Hematopoietic multipotent progenitor cell treated with erythropoietin and hydrocortisone succinate and interleukin-3 and kit ligand, for 6 days (in vitro differentiated cells): Measurements from ENCODE around the gene NPSR1.
"Not testable (repeated sequence)": the region's sequence is repeated elsewhere in the genome, so short reads cannot be mapped to it uniquely, and the experiment has no call there.

Experiments
- DNase-seq: peaks from one replicate; pipeline ENCODE4 v3.0.0-alpha.2; 2015

NPSR1 gene

GRCh38 chr7:34657632-34658268, at the start of gene NPSR1:
Gene NPSR1 (plus strand): TSS chr7:34658218. CDS start chr7:34658413, 195 bp downstream.
- no peak for DNase-seq

DNA sequence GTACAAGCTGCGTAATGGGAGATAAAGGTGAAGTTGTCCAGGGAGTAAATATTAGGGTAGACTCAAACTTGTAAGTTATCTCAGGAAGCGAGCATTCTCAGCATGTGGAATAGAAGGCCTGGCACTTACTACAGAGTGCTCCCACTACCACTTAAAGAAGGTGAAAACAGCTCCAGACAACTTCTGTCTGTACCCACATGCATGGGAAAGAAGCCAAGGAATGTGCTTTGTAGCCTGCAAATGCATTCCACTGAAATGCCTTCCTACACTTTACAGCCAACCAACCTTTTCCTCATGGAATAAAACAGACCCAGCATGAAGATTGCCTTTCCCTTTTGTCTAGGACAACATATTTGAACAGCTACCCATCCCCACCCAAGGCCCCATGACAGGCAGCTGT, 45.4 kb upstream of the NPSR1 start:
- no peak for DNase-seq

GRCh38 chr7:34620425-34620824, 37.6 kb upstream of the NPSR1 start:
- DNase-seq = no peak

- no peak for DNase-seq
Observed at GRCh38 chr7:34622182-34622581, 35.8 kb upstream of the NPSR1 start.

- no peak for DNase-seq
Observed at GRCh38 chr7:34622771-34623250, 35.2 kb upstream of the NPSR1 start.

GRCh38 chr7:34628618-34629017, 29.4 kb upstream of the NPSR1 start:
- DNase-seq = not testable (repeated sequence)

DNA sequence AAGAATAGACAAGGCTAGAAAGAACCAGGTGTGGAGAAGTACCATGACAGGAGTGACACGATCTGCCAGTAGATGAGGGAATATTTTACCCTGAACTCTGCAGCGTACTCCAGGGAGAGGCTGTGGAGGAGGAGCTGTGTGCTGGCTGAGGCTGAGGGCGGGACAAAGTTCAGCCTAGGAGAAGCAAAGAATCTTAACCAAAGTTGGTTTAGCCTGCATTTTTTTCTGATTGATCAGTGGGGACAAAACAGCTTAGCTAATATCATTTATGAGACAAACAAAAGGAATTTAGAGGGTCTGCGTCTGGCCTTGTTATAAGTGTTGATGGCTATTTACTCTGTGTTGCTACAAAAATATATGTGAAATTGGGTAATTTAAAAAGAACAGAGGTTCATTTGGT, 5.2 kb upstream of the NPSR1 start:
- DNase-seq = no peak

DNA sequence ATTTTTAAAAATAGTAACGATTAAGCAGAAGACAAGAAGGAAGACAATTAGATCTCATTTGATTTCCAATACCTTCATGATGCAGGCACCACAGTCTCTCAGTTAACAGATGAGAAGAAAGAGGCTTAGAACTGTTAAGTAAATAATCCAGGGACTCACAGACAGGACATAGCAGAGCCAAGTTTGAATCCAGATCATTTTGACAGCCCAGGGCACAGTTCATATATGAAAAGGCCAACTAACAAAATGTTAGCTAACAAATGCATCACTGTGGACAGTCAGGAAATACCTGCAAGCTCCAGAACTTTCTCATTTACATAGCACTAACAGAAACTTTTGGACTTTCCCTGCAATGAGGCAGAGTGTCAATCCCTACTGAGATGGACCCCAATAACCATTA, 4.2 kb upstream of the NPSR1 start:
- DNase-seq = no peak

DNA sequence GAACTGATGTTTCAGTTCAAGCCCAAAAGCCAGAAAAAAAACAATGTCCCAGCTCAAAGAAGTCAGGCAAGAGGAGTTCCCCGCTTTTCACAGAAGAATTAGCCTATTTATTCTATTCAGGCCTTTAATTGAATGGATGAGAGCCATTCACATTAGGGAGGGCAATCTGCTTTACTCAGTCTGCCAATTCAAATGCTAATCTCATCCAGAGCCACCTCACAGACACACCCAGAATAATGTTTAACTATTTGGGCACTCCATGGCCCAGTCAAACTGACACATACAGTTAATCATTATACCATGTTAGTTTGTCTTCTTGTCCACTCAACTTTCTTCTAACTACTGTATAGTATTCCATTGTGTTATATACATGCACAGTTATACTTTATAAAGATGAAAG, 2.6 kb upstream of the NPSR1 start:
- DNase-seq = no peak

DNA sequence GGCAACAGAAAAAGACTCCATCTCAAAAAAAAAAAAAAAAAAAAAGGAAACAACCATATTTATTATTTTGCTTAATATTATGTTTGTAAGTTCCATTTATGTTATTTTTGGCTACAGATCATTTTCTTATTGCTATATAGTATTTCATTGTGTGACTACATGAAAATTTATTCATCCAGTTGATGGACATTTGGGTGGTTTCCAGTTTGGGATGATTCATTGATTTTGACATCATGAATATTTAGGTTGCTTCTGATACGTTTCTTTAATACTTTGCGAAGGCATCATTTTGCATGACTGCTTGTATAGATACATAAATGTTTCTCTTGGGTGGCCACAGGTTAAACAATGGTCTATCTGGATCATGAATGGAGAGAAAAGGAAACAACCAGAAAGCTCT, 2.0 kb upstream of the NPSR1 start:
- no peak for DNase-seq

DNA sequence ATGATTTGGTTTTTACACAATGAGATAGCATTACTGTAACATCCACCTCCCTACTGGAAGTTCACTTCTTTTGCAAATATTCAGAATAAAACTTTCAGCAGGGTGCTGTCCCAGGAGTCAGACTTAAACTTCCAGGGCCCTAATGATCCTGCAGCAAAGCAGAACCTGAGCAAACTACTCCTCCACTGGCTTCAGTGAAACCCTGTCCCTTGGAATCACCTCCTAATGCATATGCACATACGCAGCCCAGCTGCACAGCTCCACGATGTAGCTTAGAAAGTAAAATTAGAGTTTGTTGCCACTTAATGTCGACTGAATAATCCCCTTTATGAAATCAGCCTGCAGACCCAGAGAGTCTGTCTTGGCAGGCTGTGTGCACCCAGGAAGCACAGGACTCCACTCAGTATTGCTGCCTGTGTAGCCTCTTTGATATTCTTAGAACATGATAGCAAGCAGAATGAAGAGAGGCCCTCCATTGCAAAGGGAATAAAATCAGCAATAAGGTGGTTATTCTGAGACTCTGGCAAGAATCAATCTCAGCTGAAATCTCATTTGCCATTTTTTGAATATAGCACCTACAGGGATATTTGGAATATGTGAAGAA, 1.6 kb downstream of the NPSR1 start:
- DNase-seq = no peak

GRCh38 chr7:34662058-34662708, 4.2 kb downstream of the NPSR1 start:
- no peak for DNase-seq

DNA sequence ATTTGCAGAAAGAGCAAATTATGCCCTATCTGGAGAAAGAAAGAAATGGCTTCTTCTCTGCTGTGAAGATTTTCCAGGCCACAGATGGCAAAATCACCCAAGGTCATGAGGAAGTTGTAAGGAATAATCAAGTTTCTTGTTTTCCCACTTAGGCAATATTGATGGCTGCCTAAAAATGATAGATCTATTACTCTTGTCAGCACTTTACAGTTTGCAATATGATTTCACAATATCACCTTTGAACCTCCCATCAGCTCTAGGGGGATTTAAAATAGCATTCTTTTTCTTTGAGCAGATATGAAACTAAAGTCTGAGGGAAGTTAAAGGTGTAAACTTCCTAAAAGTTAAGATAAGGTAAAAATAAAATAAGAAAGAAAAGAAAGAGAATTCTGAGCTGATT, 6.7 kb downstream of the NPSR1 start:
- no peak for DNase-seq

- DNase-seq = no peak
Observed at GRCh38 chr7:34672430-34672829, 14.4 kb downstream of the NPSR1 start.

DNA sequence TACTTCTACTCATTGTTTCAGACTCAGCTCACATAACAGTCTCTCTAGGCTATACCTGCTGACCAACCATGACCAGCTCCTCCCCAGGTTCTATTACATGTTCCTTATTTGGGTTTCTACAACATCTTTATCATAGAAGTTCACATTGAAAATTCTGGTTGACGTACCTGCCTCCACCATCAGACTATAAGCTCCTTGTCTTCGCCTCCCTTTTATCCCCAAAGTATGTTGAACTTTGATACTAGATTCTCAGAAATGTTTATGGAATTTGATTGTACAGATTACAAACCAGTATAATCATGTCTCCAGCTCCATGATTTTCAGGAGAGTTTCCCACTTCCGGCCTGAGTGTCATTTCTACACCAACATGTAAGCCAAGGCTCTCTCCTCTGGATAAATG, 15.0 kb downstream of the NPSR1 start:
- DNase-seq = no peak

DNA sequence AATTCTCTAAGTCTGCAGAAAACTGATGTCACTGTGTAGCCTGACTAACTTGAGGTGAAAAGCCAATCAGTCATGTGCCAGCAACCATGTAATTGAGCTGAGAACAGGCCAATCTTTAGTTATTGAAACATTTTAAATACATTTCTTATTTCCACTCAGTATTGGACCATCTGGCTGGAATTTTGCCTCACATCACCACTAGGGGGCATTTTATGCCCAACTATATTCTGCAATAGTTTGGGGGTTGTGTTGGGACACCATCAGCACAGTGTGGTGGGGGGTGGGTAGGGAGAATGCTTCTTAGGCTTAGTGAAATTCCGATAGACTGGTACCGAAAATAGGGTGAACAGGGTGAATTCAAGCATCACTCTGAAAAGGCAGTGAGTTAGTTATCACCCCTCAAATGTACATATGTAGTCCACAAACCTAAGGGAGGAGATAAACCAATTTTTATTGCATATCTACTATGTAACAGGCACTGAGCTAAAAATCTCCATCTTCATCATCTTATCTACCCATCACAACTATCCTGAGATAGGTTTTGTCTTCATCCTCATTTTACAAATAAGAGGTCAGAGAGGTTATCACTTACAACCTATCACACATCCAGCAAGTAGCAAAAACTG, 17.8 kb downstream of the NPSR1 start:
- peak; percentile 38 for DNase-seq

GRCh38 chr7:34677491-34677890, 19.5 kb downstream of the NPSR1 start:
- no peak for DNase-seq

GRCh38 chr7:34687529-34687928, 29.5 kb downstream of the NPSR1 start:
- DNase-seq = no peak

- no peak for DNase-seq
Observed at GRCh38 chr7:34696415-34696814, 38.4 kb downstream of the NPSR1 start.

DNA sequence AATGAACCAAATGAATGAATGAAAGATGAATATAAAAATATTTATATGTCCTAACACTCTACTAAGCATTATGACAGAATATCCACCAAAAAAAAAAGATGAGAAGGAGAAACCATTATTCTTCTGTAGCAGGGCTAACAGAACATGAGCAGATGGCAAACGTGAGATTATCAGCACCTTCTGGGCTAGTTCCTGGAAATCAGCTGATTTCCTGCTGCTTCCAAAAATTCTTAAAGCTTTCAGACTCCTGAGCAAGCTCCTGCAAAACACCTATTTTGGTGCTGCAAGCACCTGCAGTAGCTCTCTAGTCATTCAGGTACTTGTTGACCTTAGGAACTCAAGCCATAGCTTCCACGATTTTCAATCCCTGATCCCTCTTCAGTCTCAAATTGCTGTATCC, 51.8 kb downstream of the NPSR1 start:
- no peak for DNase-seq

DNA sequence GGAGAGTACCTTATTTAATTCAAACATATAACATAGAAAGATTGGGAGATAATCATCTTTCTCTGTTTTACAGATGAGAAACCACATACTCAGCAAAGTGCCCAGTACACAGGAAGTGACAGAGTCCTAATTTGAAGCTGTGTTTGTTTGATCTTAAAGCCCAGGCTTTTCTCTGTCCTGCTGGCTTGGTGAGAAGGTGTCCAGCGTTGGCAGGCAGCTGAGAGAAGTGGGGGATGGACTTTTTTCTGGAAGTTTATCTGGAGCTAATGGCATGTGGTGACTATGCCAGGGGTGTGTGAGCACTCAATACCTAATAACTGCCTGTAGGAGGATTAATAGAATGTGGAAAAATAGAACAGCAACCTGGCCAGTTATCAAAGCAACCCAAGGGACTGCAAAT, 60.8 kb downstream of the NPSR1 start:
- peak; percentile 4 for DNase-seq

DNA sequence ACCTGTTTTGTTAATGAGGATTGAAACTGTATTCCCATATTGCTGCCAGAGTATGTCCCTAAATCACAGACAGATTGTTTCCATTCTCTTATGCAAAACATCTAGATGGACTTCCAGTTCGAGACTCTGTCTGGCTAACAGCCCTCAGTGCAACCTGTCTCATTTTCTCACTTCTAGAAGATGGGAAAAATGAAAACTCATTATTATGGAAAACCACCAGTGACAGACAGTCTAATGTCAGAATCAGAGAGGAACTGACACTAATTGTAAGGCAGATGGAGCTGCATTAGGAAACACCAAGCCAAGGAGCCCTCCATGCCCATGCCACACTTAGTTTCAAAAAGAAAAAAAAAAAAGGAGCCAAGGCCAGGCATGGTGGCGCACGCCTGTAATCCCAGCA, 61.6 kb downstream of the NPSR1 start:
- DNase-seq = no peak

DNA sequence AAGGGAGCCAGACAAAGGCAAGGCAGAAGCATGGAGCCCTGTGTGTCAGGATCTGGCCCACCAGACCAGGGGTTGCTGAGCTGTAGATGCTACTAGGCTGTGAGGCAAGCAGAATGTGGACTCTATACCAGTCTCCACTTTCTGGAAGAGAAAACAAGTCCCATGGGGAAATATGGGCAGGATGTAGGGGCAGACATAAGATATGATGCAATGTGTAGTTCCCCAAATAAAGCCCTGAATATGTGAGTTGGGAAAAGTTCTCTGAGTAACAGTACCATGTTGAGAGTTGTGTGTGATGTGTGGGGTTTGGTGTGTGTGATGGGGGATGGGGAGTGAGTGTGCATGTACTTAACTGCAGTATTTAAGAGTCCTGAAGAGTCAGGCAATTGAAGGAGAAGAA, 62.3 kb downstream of the NPSR1 start:
- no peak for DNase-seq

DNA sequence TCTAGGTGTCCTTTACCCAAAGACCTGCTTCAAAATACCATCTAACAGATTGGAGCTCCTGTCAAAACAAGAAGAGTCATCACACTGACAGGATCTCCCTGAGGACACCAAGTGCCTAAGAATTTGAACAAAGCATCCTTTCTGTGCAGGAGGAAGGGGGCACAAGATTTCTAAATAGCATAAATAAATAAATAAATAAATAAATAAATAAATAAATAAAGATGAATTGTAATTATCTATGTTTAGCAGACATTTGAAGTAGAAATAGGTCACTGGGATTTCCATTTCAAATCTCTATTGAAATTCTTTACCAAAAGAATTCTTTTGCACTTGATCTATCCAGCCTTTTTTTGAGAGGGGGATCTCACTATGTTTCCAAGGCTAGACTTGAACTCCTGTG, 65.3 kb downstream of the NPSR1 start:
- no peak for DNase-seq
